ENCODE results near the gene VPS54.
"Not testable (repeated sequence)": the region's sequence is repeated elsewhere in the genome, so short reads cannot be mapped to it uniquely, and the experiment has no call there.

Gene VPS54

GRCh38 chr2:64000630-64001381 lies 18.4 kb downstream of the VPS54 start:
- ChIA-PET CTCF (no interaction called here), POLR2A (no interaction called here)
- TF ChIP-seq CTBP1 (IDR thresholded peaks at IDR 0.05; ENCODE audit: borderline replicate concordance) (no peak), SUZ12 (IDR thresholded peaks at IDR 0.05) (no peak), ELF4 (IDR thresholded peaks at IDR 0.05) (no peak), FOXM1 (IDR thresholded peaks at IDR 0.05; ENCODE audit: borderline replicate concordance) (no peak), SP1 (IDR thresholded peaks at IDR 0.05) (no peak), HDGF (IDR thresholded peaks at IDR 0.05; ENCODE audit: borderline replicate concordance) (no peak), TARDBP (IDR thresholded peaks at IDR 0.05) (no peak), FOXA1 (IDR thresholded peaks at IDR 0.05) (no peak), FOXK2 (IDR thresholded peaks at IDR 0.05) (no peak)
- no peak for DNase-seq (ENCODE audit: extremely low spot score)

DNA sequence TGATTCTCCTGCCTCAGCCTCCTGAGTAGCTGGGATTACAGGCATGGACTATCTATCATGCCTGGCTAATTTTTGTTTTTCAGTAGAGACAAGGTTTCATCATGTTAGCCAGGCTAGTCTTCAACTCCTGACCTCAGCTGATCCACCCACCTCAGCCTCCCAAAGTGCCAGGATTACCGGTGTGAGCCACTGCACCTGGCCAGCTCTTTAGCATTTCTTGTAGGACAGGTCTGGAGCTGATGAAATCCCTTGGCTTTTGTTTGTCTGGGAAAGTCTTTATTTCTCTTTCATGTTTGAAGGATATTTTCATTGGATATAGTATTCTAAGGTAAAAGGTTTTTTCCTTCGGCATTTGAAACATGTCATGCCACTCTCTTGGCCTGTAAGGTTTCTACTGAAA lies 20.2 kb downstream of the VPS54 start:
- ChIA-PET POLR2A (no interaction called here), CTCF (no interaction called here)
- TF ChIP-seq BHLHE40 (IDR thresholded peaks at IDR 0.05; ENCODE audit: borderline replicate concordance) (no peak), FOXA1 (IDR thresholded peaks at IDR 0.05) (no peak), ELF4 (IDR thresholded peaks at IDR 0.05) (no peak), LEF1 (IDR thresholded peaks at IDR 0.05; ENCODE audit: borderline replicate concordance) (no peak), FOXK2 (IDR thresholded peaks at IDR 0.05) (no peak), HDGF (IDR thresholded peaks at IDR 0.05; ENCODE audit: borderline replicate concordance) (no peak), ARNT (IDR thresholded peaks at IDR 0.05) (no peak), NFRKB (IDR thresholded peaks at IDR 0.05) (no peak), TARDBP (IDR thresholded peaks at IDR 0.05) (no peak), ZNF384 (IDR thresholded peaks at IDR 0.05) (no peak), SP1 (IDR thresholded peaks at IDR 0.05) (no peak), SUZ12 (IDR thresholded peaks at IDR 0.05) (no peak), CTBP1 (IDR thresholded peaks at IDR 0.05; ENCODE audit: borderline replicate concordance) (no peak), FOXM1 (IDR thresholded peaks at IDR 0.05; ENCODE audit: borderline replicate concordance) (no peak), L3MBTL2 (conservative IDR thresholded peaks at IDR 0.05) (no peak)
- TF ChIP-seq, protein P1, sequence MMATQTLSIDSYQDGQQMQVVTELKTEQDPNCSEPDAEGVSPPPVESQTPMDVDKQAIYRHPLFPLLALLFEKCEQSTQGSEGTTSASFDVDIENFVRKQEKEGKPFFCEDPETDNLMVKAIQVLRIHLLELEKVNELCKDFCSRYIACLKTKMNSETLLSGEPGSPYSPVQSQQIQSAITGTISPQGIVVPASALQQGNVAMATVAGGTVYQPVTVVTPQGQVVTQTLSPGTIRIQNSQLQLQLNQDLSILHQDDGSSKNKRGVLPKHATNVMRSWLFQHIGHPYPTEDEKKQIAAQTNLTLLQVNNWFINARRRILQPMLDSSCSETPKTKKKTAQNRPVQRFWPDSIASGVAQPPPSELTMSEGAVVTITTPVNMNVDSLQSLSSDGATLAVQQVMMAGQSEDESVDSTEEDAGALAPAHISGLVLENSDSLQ (IDR thresholded peaks at IDR 0.05) = no peak
- no peak for DNase-seq (ENCODE audit: extremely low spot score)

DNA sequence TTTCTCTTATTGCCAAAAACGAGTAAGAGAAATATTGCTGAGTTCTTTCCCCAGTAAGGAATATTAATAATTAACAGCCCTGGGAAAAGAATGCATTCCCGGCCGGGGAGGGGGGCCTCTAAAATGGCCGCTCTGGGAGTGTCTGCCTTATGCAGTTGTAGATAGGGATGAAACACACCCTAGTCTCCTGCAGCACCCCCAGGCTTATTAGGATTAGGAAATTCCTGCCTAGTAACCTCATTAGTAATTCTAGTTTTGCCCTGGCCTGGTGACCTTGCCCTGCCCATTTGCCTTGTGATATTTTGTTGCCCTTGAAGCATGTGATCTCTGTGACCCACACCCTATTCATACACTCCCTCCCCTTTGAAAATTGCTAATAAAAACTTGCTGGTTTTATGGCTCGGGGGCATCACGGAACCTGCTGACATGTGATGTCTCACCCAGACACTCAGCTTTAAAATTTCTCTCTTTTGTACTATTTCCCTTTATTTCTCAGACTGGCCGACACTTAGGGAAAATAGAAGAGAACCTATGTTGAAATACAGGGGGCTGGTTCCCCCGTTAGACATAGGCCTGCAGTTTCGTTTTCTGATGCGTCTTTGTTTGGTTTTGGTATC lies 22.5 kb downstream of the VPS54 start:
- DNase-seq (ENCODE audit: extremely low spot score); CTCF ChIA-PET: not testable (repeated sequence)

DNA sequence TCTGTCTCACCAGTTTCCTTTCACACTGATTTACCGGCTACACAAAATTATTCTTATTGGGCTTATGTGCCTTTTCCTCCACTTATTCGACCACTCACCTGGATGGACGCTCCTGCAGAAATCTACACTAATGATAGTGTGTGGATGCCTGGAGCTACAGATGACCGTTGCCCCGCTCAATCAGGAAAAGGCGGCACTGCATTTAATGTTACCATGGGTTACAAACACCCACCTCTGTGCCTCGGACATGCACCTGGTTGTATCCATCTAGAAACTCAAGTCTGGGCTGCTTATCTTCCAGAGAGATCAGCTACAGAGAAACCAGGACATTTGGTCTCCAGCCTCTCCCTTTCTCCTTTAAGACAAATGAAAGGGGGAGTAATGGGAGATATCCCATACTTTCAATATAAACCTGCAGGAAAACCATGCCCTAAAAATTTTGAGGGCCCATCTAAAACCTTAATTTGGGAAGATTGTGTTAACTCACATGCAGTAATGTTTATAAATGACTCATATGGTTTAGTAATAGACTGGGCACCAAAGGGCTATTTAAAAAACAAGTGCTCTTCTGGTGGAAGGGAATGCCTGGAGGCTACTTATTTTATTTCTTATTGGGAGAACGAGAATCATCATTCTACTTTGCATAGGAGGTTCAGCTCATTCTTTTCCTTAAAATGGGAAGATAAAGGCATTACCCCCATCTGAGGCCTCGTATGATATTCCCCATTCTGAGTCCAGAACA lies 24.7 kb downstream of the VPS54 start:
- POLR2A ChIA-PET; DNase-seq (ENCODE audit: extremely low spot score): not testable (repeated sequence)
- CTCF ChIA-PET = interaction anchor here (0.6 kb wide), 1 partner anchor 9 kb away, joined by 3 read pairs; no protein-coding TSS in a partner anchor

More for the DNA sequence above, 22.5 kb downstream of the VPS54 start:
- POLR2A ChIA-PET = not testable (repeated sequence)

- ChIA-PET POLR2A (no interaction called here), CTCF (no interaction called here)
- no peak for TF ChIP-seq ZNF384 (IDR thresholded peaks at IDR 0.05)
- TF ChIP-seq LEF1 (IDR thresholded peaks at IDR 0.05; ENCODE audit: borderline replicate concordance) = no peak
- no peak for TF ChIP-seq ELF4 (IDR thresholded peaks at IDR 0.05)
- TF ChIP-seq CTBP1 (IDR thresholded peaks at IDR 0.05; ENCODE audit: borderline replicate concordance) = no peak
- TF ChIP-seq HDGF (IDR thresholded peaks at IDR 0.05; ENCODE audit: borderline replicate concordance) = no peak
- TF ChIP-seq FOXK2 (IDR thresholded peaks at IDR 0.05) = no peak
- TF ChIP-seq L3MBTL2 (conservative IDR thresholded peaks at IDR 0.05) = no peak
- no peak for TF ChIP-seq TARDBP (IDR thresholded peaks at IDR 0.05)
- no peak for TF ChIP-seq SP1 (IDR thresholded peaks at IDR 0.05)
- TF ChIP-seq BHLHE40 (IDR thresholded peaks at IDR 0.05; ENCODE audit: borderline replicate concordance) = no peak
- TF ChIP-seq, protein P1 (IDR thresholded peaks at IDR 0.05) = no peak
- DNase-seq (ENCODE audit: extremely low spot score) = no peak
Observed at GRCh38 chr2:63993871-63994270, 25.4 kb downstream of the VPS54 start.

DNA sequence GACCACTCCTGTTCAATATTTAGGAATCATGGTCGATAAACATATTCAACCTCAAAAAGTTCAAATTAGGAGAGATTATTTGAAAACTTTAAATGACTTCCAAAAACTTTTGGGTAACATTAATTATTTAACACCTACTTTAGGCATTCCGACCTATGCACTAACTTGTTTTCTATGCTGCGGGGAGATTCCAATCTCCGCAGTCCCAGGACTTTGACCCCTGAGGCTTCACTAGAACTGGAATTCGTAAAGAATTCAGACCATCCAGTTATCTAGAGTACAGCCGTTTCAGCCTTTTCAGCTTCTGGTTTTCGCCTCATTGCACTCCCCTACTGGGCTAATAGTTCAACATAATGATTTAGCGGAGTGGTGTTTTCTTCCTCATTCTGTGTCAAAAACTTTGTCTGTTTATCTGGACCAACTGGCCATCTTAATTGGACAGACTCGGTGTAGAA lies 26.1 kb downstream of the VPS54 start:
- DNase-seq (ENCODE audit: extremely low spot score); CTCF ChIA-PET; POLR2A ChIA-PET: not testable (repeated sequence)

DNA sequence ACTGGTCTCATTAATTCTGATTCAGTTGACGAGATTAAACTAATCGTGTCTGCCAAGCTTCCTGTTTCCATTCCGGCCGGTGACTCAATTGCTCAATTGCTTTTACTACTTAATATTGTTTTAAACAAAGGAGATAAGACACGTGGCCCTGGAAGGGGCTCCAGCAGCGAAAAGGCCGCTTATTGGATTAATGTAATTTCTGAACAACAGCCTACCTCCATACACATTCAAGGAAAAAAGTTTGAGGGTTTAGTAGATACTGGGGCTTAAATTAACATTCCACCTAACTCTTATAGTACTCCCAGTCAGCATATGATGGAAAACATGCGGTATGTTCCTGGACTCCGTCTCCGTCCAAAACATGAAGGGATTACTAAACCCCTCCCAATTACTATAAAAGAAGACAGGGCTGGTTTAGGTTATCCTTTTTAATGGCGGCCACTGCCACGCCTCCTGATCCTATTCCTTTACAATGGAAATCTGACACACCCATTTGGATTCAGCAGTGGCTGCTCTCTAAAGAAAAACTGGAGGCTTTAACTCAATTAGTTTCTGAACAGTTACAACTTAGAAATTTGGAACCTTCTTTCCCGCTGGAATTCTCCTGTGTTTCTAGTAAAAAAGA lies 27.1 kb downstream of the VPS54 start:
- TF ChIP-seq LEF1 (IDR thresholded peaks at IDR 0.05; ENCODE audit: borderline replicate concordance) = no peak
- no peak for TF ChIP-seq SUZ12 (IDR thresholded peaks at IDR 0.05)
- no peak for TF ChIP-seq ARNT (IDR thresholded peaks at IDR 0.05)
- TF ChIP-seq, protein P1 (IDR thresholded peaks at IDR 0.05) = no peak
- TF ChIP-seq ZNF384 (IDR thresholded peaks at IDR 0.05) = no peak
- TF ChIP-seq NFRKB (IDR thresholded peaks at IDR 0.05) = no peak
- TF ChIP-seq FOXM1 (IDR thresholded peaks at IDR 0.05; ENCODE audit: borderline replicate concordance) = no peak
- no peak for TF ChIP-seq BHLHE40 (IDR thresholded peaks at IDR 0.05; ENCODE audit: borderline replicate concordance)
- TF ChIP-seq ELF4 (IDR thresholded peaks at IDR 0.05) = no peak
- TF ChIP-seq CTBP1 (IDR thresholded peaks at IDR 0.05; ENCODE audit: borderline replicate concordance) = no peak
- TF ChIP-seq FOXA1 (IDR thresholded peaks at IDR 0.05) = no peak
- no peak for TF ChIP-seq HDGF (IDR thresholded peaks at IDR 0.05; ENCODE audit: borderline replicate concordance)
- DNase-seq (ENCODE audit: extremely low spot score) = no peak
- ChIA-PET POLR2A (no interaction called here), CTCF (no interaction called here)

GRCh38 chr2:63991173-63991999 lies 27.8 kb downstream of the VPS54 start:
- POLR2A ChIA-PET; DNase-seq (ENCODE audit: extremely low spot score): not testable (repeated sequence)
- CTCF ChIA-PET = interaction anchor here (0.6 kb wide), 1 partner anchor 16 kb away, joined by 3 read pairs; no protein-coding TSS in a partner anchor
